Activated CD4-positive, alpha-beta memory T cell treated with anti-CD3 and anti-CD28 coated beads for 36 hours (primary cell): ENCODE measurements around the gene TMEM191C. TPM values are rescaled to one million over a fixed set of nuclear protein-coding genes. Genes with fewer than 3 reads are reported as not detected.
A peak's percentile ranks its signal among the peaks of the same experiment; 100 is the strongest.
"Not testable (repeated sequence)": the region's sequence is repeated elsewhere in the genome, so short reads cannot be mapped to it uniquely, and the experiment has no call there.

Source experiments
- CTCF ChIA-PET: fragments of 350-600 bp; sonication (Branson Sonifier 250); formaldehyde crosslinking; loops from one replicate; lab custom pipeline; 2021; ENCODE audit warnings: antibody characterized with exemption, inconsistent platforms; lab: Charles Lee
- POLR2A ChIA-PET: fragments of 350-600 bp; sonication (Branson Sonifier 250); formaldehyde crosslinking; loops from one replicate; lab custom pipeline; 2021; ENCODE audit warnings: antibody characterized with exemption; lab: Charles Lee
- DNase-seq: peaks from one replicate; pipeline ENCODE4 v3.0.0-alpha.2; 2020
- H3K27ac Mint-ChIP-seq: one replicate; pipeline ENCODE4 v1.8.0; 2021; ENCODE audit warnings: mixed read lengths
- H3K27me3 Mint-ChIP-seq: one replicate; pipeline ENCODE4 v1.8.0; 2021; ENCODE audit warnings: mixed read lengths
- H3K36me3 Mint-ChIP-seq: one replicate; pipeline ENCODE4 v1.8.0; 2021; ENCODE audit warnings: mixed read lengths
- H3K4me1 Mint-ChIP-seq: one replicate; pipeline ENCODE4 v1.8.0; 2021; ENCODE audit warnings: low read depth, mixed read lengths
- H3K4me3 Mint-ChIP-seq: one replicate; pipeline ENCODE4 v1.8.0; 2021; ENCODE audit warnings: mild to moderate bottlenecking, mixed read lengths
- H3K9me3 Mint-ChIP-seq: one replicate; pipeline ENCODE4 v1.8.0; 2021; ENCODE audit warnings: mixed read lengths
- intact Hi-C: fragments of 100-400 bp; cut with micrococcal nuclease; formaldehyde crosslinking; loops from one replicate; pipeline ENCODE4 v1.15.1; 2023
- total RNA-seq, 2 experiments: library from RNA; stranded (reverse); gene quantifications; one replicate each; pipeline ENCODE4 v1.2.3, GENCODE V29; 2021

Gene TMEM191C
- total RNA-seq = 1 to 10 TPM in 1 of 2 experiments, under 1 TPM in 1; 0.78 to 1.4 TPM

- H3K9me3 Mint-ChIP-seq, POLR2A ChIA-PET, intact Hi-C loops, H3K36me3 Mint-ChIP-seq, DNase-seq, CTCF ChIA-PET, H3K4me1 Mint-ChIP-seq, H3K27me3 Mint-ChIP-seq: not testable (repeated sequence)
- Mint-ChIP-seq H3K4me3 (peak within 1 kb of the TSS; percentile 79), H3K27ac (peak within 1 kb of the TSS; percentile 82)
These were observed at the start of gene TMEM191C for GRCh38 chr22:21467337-21468193. TMEM191C (plus strand) TSS chr22:21467387; CDS start chr22:21467460, 73 bp downstream.

- peak overlapping the region; percentile 46 for H3K4me3 Mint-ChIP-seq
- H3K9me3 Mint-ChIP-seq, intact Hi-C loops: not testable (repeated sequence)
These were observed 49.3 kb upstream of the TMEM191C start for GRCh38 chr22:21417853-21418252.

GRCh38 chr22:21418974-21419638 is 48.1 kb upstream of the TMEM191C start:
- H3K9me3 Mint-ChIP-seq, CTCF ChIA-PET, H3K4me1 Mint-ChIP-seq, intact Hi-C loops, H3K27me3 Mint-ChIP-seq, H3K36me3 Mint-ChIP-seq, H3K4me3 Mint-ChIP-seq, DNase-seq, POLR2A ChIA-PET, H3K27ac Mint-ChIP-seq: not testable (repeated sequence)

More at GRCh38 chr22:21417853-21418252, 49.3 kb upstream of the TMEM191C start:
- POLR2A ChIA-PET, H3K36me3 Mint-ChIP-seq, H3K27ac Mint-ChIP-seq, DNase-seq, CTCF ChIA-PET, H3K4me1 Mint-ChIP-seq, H3K27me3 Mint-ChIP-seq: not testable (repeated sequence)

GRCh38 chr22:21420180-21420763 is 46.9 kb upstream of the TMEM191C start:
- H3K9me3 Mint-ChIP-seq, DNase-seq, CTCF ChIA-PET, H3K4me3 Mint-ChIP-seq, H3K27me3 Mint-ChIP-seq, H3K27ac Mint-ChIP-seq, POLR2A ChIA-PET, H3K36me3 Mint-ChIP-seq, H3K4me1 Mint-ChIP-seq, intact Hi-C loops: not testable (repeated sequence)

- H3K4me3 Mint-ChIP-seq, H3K27me3 Mint-ChIP-seq, intact Hi-C loops, H3K27ac Mint-ChIP-seq, H3K9me3 Mint-ChIP-seq, CTCF ChIA-PET, POLR2A ChIA-PET, H3K4me1 Mint-ChIP-seq, H3K36me3 Mint-ChIP-seq, DNase-seq: not testable (repeated sequence)
These were observed 43.0 kb upstream of the TMEM191C start for GRCh38 chr22:21424084-21424709.

DNA sequence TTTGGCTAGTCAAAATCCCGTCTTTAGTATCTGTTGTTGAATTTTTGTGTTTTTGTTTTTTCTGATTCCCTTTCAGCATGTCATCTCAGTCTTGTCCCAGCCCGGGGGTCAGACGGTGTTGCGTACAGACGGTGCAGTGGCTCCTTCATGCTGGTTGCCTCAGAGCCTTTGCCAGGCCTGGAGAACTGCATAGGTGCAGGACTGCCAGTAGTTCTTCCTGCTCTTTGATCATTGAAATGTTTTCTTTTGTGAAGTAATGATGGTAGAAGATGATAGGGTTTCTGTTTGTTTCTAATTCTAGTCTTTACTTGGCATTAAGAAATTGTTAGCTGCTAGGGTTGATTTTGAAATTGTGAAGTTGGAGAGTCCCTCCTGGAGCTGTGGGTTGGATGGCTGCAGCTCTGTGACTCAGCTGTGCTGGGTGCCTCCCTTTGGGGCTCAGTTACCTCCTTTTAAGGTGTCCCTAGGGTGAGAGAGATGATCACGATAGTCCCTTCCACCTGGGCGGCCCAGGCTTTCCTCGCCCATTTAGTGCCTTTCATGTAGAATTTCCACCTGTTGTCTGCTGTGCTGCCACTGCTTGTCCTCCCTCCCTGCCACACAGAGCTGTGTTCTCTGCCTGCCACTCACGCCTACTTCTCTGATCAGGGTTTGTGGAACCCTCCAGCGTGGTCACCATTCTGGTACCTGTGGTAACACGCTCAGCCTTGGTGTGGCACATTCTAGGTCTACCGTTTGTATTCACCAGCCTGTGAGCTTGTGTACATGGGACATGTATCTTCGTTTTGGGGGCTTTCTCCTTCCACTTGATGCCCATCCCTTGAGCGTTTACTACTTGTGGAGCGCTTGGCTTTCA is 32.6 kb upstream of the TMEM191C start:
- CTCF ChIA-PET, H3K27ac Mint-ChIP-seq, H3K4me3 Mint-ChIP-seq, H3K27me3 Mint-ChIP-seq, POLR2A ChIA-PET, H3K9me3 Mint-ChIP-seq, DNase-seq, H3K36me3 Mint-ChIP-seq, H3K4me1 Mint-ChIP-seq, intact Hi-C loops: not testable (repeated sequence)

- H3K4me3 Mint-ChIP-seq, CTCF ChIA-PET, H3K27ac Mint-ChIP-seq, DNase-seq, H3K9me3 Mint-ChIP-seq, H3K36me3 Mint-ChIP-seq, intact Hi-C loops, H3K4me1 Mint-ChIP-seq, POLR2A ChIA-PET, H3K27me3 Mint-ChIP-seq: not testable (repeated sequence)
These were observed 31.0 kb upstream of the TMEM191C start for GRCh38 chr22:21435998-21436810.

GRCh38 chr22:21438013-21438412 is 29.2 kb upstream of the TMEM191C start:
- H3K27me3 Mint-ChIP-seq, H3K9me3 Mint-ChIP-seq, DNase-seq, H3K27ac Mint-ChIP-seq, CTCF ChIA-PET, intact Hi-C loops, POLR2A ChIA-PET, H3K4me3 Mint-ChIP-seq, H3K36me3 Mint-ChIP-seq, H3K4me1 Mint-ChIP-seq: not testable (repeated sequence)

DNA sequence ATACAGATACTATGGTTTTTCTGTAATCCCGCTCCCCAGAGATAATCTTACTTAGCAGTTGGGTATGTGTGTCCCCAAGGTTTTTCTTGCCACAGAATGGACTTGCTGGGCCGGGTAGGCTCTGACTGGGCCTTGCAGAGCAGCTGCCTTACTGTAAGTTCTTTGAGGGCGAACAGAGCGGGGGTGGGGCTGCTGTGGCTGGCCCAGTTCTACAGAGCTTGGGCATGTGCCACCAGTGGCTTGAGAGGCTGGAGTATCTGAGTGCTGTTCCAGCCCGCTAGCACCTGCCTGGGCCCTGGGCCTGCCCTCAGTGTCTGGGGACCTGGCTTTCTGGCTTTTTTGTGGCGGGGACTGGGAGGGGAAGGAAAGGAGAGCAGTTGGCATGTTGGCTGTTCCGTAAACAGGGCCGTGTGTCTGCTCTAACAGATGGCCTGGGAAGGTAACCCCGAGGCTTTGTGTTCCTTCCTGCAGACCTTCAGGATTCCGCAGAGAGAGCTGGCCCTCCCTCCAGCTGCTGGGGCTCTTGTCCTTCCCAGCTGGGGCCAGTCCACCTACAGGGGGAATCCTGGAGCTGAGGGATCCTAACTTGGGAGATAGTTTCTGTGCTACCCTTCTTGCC is 27.1 kb upstream of the TMEM191C start:
- POLR2A ChIA-PET = not testable (repeated sequence)

GRCh38 chr22:21440676-21441075 is 26.5 kb upstream of the TMEM191C start:
- H3K9me3 Mint-ChIP-seq, POLR2A ChIA-PET, CTCF ChIA-PET, intact Hi-C loops, H3K36me3 Mint-ChIP-seq, H3K27me3 Mint-ChIP-seq, H3K4me3 Mint-ChIP-seq, H3K27ac Mint-ChIP-seq, H3K4me1 Mint-ChIP-seq, DNase-seq: not testable (repeated sequence)

More for the DNA sequence above, 27.1 kb upstream of the TMEM191C start:
- CTCF ChIA-PET, H3K27me3 Mint-ChIP-seq, H3K27ac Mint-ChIP-seq, H3K4me3 Mint-ChIP-seq, DNase-seq, H3K36me3 Mint-ChIP-seq, H3K4me1 Mint-ChIP-seq, intact Hi-C loops, H3K9me3 Mint-ChIP-seq: not testable (repeated sequence)

- intact Hi-C loops, H3K4me3 Mint-ChIP-seq, H3K36me3 Mint-ChIP-seq, CTCF ChIA-PET, H3K27ac Mint-ChIP-seq, H3K9me3 Mint-ChIP-seq, POLR2A ChIA-PET, DNase-seq, H3K27me3 Mint-ChIP-seq, H3K4me1 Mint-ChIP-seq: not testable (repeated sequence)
These were observed 26.0 kb upstream of the TMEM191C start for GRCh38 chr22:21441170-21441569.
